SK-N-MC (cell line): ENCODE data around the gene PCCA.

Source experiments
- EZH2 ChIP-seq: fragments of 200-600 bp; sonication (generic); IDR thresholded peaks from one replicate; pipeline ENCODE4 v1.6.1; 2017; ENCODE audit warnings: antibody characterized with exemption
- POLR2AphosphoS5 ChIP-seq: IDR thresholded peaks from 2 replicates; pipeline ENCODE4 v1.6.1; 2012; ENCODE audit warnings: mild to moderate bottlenecking, low read depth, low read length, borderline replicate concordance

GRCh38 chr13:100436099-100436498, 347.2 kb downstream of the PCCA start:
- TF ChIP-seq EZH2 (no peak), POLR2AphosphoS5 (no peak)
